Activated B cell treated with CpG ODN at 0.5 μM for 24 hours (primary cell): ENCODE data around the gene ARMC3. TPM values are rescaled to one million over a fixed set of nuclear protein-coding genes. Genes with fewer than 3 reads are reported as not detected.

Experiments used
- ATAC-seq: fragments of 200-7000 bp; cut with Tn5 transposase; one replicate; pipeline ENCODE4 v1.10.0; 2021; ENCODE audit warnings: low read depth, mild to moderate bottlenecking, moderate library complexity
- CTCF ChIA-PET: fragments of 350-600 bp; sonication (Branson Sonifier 250); formaldehyde crosslinking; loops from one replicate; lab custom pipeline; 2021; ENCODE audit warnings: antibody characterized with exemption; lab: Charles Lee
- POLR2A ChIA-PET: fragments of 350-600 bp; sonication (Branson Sonifier 250); formaldehyde crosslinking; loops from one replicate; lab custom pipeline; 2021; ENCODE audit warnings: antibody characterized with exemption; lab: Charles Lee
- DNase-seq: peaks from one replicate; pipeline ENCODE4 v3.0.0; 2022
- H3K27ac Mint-ChIP-seq: one replicate; pipeline ENCODE4 v1.8.0; 2020; ENCODE audit warnings: mixed read lengths
- H3K27me3 Mint-ChIP-seq: one replicate; pipeline ENCODE4 v1.8.0; 2021; ENCODE audit warnings: mixed read lengths
- H3K36me3 Mint-ChIP-seq: one replicate; pipeline ENCODE4 v1.8.0; 2021; ENCODE audit warnings: low read depth, mixed read lengths
- H3K4me1 Mint-ChIP-seq: one replicate; pipeline ENCODE4 v1.8.0; 2021; ENCODE audit warnings: mixed read lengths
- H3K4me3 Mint-ChIP-seq: one replicate; pipeline ENCODE4 v1.8.0; 2020; ENCODE audit warnings: mild to moderate bottlenecking, mixed read lengths
- H3K9me3 Mint-ChIP-seq: one replicate; pipeline ENCODE4 v1.8.0; 2020; ENCODE audit warnings: mixed read lengths
- intact Hi-C: fragments of 100-400 bp; cut with micrococcal nuclease; formaldehyde crosslinking; loops from one replicate; pipeline ENCODE4 v1.15.1; 2024
- total RNA-seq: library from RNA; stranded (reverse); gene quantifications from 2 replicates; pipeline ENCODE4 v1.2.3, GENCODE V29; 2022
- TF ChIP-seq, protein P1 (sequence below): fragments of 200-600 bp; IDR thresholded peaks from one replicate; pipeline ENCODE4 v1.8.0; 2022; ENCODE audit warnings: antibody characterized with exemption, mild to moderate bottlenecking

ARMC3 gene
- total RNA-seq, 1 donor from 2014 or later, result not detected

DNA sequence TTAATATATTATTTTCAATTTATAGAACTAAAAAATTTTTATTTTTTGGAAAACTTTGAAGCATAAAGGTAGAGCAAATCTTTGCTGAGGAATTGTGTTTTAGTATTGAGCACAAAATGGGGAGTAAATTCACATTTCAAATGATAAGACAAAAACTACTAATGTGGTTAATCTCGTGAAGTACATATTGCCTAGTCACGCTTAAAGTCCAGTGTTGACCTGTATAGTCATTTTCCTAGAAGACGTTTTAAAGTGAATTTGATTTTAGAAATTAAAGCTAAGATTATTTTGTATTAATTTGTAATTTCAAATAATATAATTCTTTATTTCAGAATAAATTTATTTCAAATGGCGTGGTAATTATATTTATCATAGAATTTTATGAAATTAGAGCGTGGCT lies 110.3 kb downstream of the ARMC3 start:
- no peak for ATAC-seq
- ChIA-PET POLR2A (no interaction called here), CTCF (no interaction called here)
- DNase-seq, result no peak
- Mint-ChIP-seq H3K4me3 (no peak overlapping the region), H3K4me1 (no peaks in the 10 kb centered on the region), H3K36me3 (no peaks in the 10 kb centered on the region), H3K27ac (no peak overlapping the region), H3K9me3 (peaks cover 6% of the 10 kb centered on the region), H3K27me3 (peaks cover 11% of the 10 kb centered on the region)
- intact Hi-C loops, result no loop called here
- TF ChIP-seq, protein P1, sequence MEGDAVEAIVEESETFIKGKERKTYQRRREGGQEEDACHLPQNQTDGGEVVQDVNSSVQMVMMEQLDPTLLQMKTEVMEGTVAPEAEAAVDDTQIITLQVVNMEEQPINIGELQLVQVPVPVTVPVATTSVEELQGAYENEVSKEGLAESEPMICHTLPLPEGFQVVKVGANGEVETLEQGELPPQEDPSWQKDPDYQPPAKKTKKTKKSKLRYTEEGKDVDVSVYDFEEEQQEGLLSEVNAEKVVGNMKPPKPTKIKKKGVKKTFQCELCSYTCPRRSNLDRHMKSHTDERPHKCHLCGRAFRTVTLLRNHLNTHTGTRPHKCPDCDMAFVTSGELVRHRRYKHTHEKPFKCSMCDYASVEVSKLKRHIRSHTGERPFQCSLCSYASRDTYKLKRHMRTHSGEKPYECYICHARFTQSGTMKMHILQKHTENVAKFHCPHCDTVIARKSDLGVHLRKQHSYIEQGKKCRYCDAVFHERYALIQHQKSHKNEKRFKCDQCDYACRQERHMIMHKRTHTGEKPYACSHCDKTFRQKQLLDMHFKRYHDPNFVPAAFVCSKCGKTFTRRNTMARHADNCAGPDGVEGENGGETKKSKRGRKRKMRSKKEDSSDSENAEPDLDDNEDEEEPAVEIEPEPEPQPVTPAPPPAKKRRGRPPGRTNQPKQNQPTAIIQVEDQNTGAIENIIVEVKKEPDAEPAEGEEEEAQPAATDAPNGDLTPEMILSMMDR, result no peak

DNA sequence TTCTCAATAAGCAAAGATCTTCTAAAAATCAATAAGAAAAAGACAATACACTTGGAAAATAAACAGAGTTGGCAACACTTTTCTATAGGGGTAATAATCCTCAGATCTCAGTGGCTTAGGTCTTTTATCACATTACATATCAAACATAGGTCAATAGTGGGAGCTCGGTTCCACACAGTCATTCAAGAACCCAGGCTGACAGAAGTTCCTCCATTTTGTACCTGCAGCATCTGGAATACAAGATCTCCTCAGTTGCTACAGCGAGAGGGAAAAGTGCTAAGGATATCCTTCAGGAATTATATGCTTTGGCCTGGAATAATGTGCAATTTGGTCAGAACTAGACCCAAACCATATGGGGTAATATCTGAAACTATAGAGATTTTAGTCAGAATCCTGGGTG lies 112.1 kb downstream of the ARMC3 start:
- no peaks in the 10 kb centered on the region for H3K36me3 Mint-ChIP-seq
- H3K27ac Mint-ChIP-seq, result no peak overlapping the region
- no peaks in the 10 kb centered on the region for H3K4me1 Mint-ChIP-seq
- peaks cover 6% of the 10 kb centered on the region for H3K9me3 Mint-ChIP-seq
- peaks cover 11% of the 10 kb centered on the region for H3K27me3 Mint-ChIP-seq
- CTCF ChIA-PET, result no interaction called here
- TF ChIP-seq, protein P1, result no peak
- no peak for ATAC-seq
- intact Hi-C loops, result no loop called here
- no peak overlapping the region for H3K4me3 Mint-ChIP-seq
- DNase-seq, result no peak
- POLR2A ChIA-PET, result no interaction called here

DNA sequence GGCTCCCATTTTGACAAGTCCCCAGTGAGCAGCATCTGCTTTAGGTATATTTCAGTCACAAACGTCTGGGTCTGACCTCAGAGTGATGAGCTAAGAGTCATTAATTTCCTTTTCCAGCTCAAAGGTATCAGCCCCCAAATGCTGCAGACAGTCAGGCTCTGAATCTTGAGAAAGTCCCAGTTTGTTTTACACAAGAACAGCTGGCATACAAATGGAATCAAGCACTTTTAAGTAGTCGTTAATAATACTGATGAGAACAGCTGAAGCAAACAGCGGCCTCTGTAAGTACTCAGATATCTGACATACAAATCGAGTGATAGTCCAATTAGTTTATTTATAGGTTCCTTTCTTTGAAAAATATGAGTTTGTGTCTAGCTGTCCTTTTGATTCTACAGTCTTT lies 118.2 kb downstream of the ARMC3 start:
- Mint-ChIP-seq H3K36me3 (no peaks in the 10 kb centered on the region), H3K27me3 (peaks cover 14% of the 10 kb centered on the region), H3K4me1 (no peaks in the 10 kb centered on the region), H3K9me3 (no peaks in the 10 kb centered on the region), H3K4me3 (no peak overlapping the region), H3K27ac (no peak overlapping the region)
- ChIA-PET POLR2A (no interaction called here), CTCF (no interaction called here)
- no peak for ATAC-seq
- intact Hi-C loops, result no loop called here
- TF ChIP-seq, protein P1, result no peak
- DNase-seq, result no peak

DNA sequence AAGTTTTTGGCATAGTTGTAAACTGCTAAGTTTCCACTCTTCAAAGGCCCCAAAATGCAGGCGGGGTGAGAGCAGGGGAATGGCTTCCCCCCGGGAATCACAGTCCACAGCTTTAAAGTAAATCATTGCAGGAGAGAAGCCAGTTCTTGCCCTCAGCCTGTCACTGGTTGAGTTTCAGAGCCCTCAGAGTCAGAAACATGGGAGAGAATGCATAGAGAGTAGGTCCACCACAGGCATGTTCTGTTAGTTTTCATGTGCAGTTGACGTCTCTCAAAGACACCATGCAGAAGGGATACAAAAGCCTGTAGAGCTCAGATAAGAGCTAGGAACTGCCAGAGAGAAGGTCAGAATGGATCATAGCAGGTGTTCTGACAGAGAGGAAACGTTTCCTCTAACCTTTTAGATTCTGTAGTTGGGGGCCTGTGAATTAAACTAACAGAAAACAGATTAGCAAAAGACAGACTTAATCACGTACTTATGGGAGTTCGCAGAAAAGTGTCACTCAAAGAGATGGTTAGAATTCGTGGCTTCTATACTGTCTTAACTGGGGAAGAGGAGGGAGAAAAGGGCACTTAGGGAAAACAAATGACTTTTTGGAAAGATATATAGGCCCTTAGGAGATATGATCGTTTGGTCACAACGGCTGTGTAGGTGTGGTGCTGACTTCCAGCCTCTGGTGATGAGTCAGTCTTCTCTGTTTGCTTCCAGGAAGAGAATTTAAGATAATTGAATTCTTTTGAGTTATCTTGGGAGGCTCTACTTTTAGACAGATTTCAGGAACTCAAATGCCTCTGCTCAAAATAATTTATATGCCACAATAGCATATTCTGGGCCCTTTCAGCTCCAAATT lies 119.6 kb downstream of the ARMC3 start:
- CTCF ChIA-PET, result no interaction called here
- no peak overlapping the region for H3K27ac Mint-ChIP-seq

DNA sequence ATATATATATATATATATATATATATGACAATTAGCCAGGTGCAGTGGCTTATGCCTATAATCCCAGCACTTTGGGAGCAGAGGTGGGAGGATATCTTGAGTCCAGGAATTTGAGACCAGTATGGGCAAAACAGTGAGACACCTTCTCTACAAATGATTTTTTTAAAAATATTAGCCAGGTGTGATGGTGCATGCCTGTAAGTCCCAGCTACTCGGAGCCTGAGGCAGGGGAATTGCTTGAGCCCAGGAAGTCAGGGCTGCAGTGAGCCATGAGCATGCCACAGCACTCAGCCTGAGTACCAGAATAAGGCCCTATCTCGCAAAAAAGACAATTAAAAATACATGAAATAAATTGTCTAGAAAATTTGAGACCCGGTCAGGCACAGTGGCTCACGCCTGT lies 120.3 kb downstream of the ARMC3 start:
- Mint-ChIP-seq H3K9me3 (no peaks in the 10 kb centered on the region), H3K4me1 (no peaks in the 10 kb centered on the region), H3K4me3 (no peak overlapping the region), H3K36me3 (no peaks in the 10 kb centered on the region), H3K27ac (no peak overlapping the region), H3K27me3 (peaks cover 13% of the 10 kb centered on the region)
- ATAC-seq, result no peak
- intact Hi-C loops, result no loop called here
- TF ChIP-seq, protein P1, result no peak
- ChIA-PET CTCF (no interaction called here), POLR2A (no interaction called here)
- no peak for DNase-seq

More for the DNA sequence above, 119.6 kb downstream of the ARMC3 start:
- intact Hi-C loops, result no loop called here
- ATAC-seq (no peak), DNase-seq (no peak)
- TF ChIP-seq, protein P1, result no peak
- H3K4me3 Mint-ChIP-seq, result no peak overlapping the region
- H3K4me1 Mint-ChIP-seq, result no peaks in the 10 kb centered on the region
- no peaks in the 10 kb centered on the region for H3K9me3 Mint-ChIP-seq
- POLR2A ChIA-PET, result no interaction called here
- H3K36me3 Mint-ChIP-seq, result no peaks in the 10 kb centered on the region
- peaks cover 16% of the 10 kb centered on the region for H3K27me3 Mint-ChIP-seq
